K562 (cell line): ENCODE measurements around the gene VWA3B. TPM values are rescaled to one million over a fixed set of nuclear protein-coding genes. Genes with fewer than 3 reads are reported as not detected.

Source experiments
- ATAC-seq: fragments of 200-7000 bp; cut with Tn5 transposase; 3 replicates; pipeline ENCODE4 v1.9.1; 2020; ENCODE audit warnings: moderate library complexity
- BruUV-seq: library from RNA; stranded (reverse); fragments of 400-500 nt; replicated peaks from 2 replicates; lab custom pipeline; 2021; lab: Mats Ljungman, UMichigan
- CTCF ChIA-PET: fragments of 300-600 bp; formaldehyde crosslinking; extraction: SDS; loops from one replicate; lab custom pipeline; 2021; ENCODE audit warnings: low intra/inter-chr PET ratio; lab: Yijun Ruan, JAX
- POLR2A ChIA-PET: fragments of 300-600, 350-650 bp; sonication (Branson Sonifier 250); formaldehyde crosslinking; extraction: SDS; loops from one replicate; lab custom pipeline; 2021; ENCODE audit warnings: antibody characterized with exemption, inconsistent platforms; lab: Yijun Ruan, JAX
- DNase-seq, 4 experiments: peaks; one replicate each; pipeline versions ENCODE4 v3.0.0 to v3.0.0-alpha.2; 2011 to 2018; ENCODE audit warnings: low spot score in 3 of 4, mixed read lengths in 3 of 4; ENCODE audit errors: extremely low read depth in 1 of 4
- FAIRE-seq: peaks from 2 replicates; lab custom pipeline; 2011; peaks lifted over from hg19 to GRCh38; lab: Jason Lieb, UNC
- H2AFZ ChIP-seq: 2 replicates; pipeline ENCODE4 v1.6.0; 2011; ENCODE audit warnings: low read depth, low read length, control low read depth, inconsistent platforms
- H3K27ac ChIP-seq: fragments of 200-600 bp; 3 replicates; pipeline ENCODE4 v1.8.0; 2011; ENCODE audit warnings: low read depth, mild to moderate bottlenecking, control low read depth, inconsistent platforms, low read length, moderate library complexity, mixed read lengths; ENCODE audit errors: extremely low read depth
- H3K27me3 ChIP-seq, 2 experiments: fragments of 300-600 bp in 1 of 2; 2 replicates in 1 of 2; 3 replicates in 1 of 2; pipeline versions ENCODE4 v1.6.0 to v1.8.0; 2011; ENCODE audit warnings: inconsistent platforms in 2 of 2, low read length in 2 of 2, mild to moderate bottlenecking in 1 of 2, mixed read lengths in 1 of 2, moderate library complexity in 1 of 2; ENCODE audit not compliant: control insufficient read depth in 2 of 2, insufficient read depth in 2 of 2
- H3K36me3 ChIP-seq: fragments of 300-600 bp; 3 replicates; pipeline ENCODE4 v1.8.0; 2011; ENCODE audit warnings: mild to moderate bottlenecking, low read length, inconsistent platforms; ENCODE audit not compliant: control insufficient read depth, insufficient read depth
- H3K4me1 ChIP-seq, 2 experiments: fragments of 200-600 bp in 1 of 2; replicated peaks in 1 of 2; 2 replicates in 1 of 2; 3 replicates in 1 of 2; pipeline versions ENCODE4 v1.5.1 to v1.8.0; 2011; ENCODE audit warnings: inconsistent platforms in 2 of 2, low read length in 2 of 2, mild to moderate bottlenecking in 1 of 2, mixed read lengths in 1 of 2, moderate library complexity in 1 of 2; ENCODE audit not compliant: control insufficient read depth in 2 of 2, insufficient read depth in 2 of 2
- H3K4me2 ChIP-seq: 2 replicates; pipeline ENCODE4 v1.6.1; 2011; ENCODE audit warnings: low read length, control low read depth, inconsistent platforms, mixed read lengths; ENCODE audit not compliant: insufficient read depth
- H3K4me3 ChIP-seq: fragments of 200-600 bp; sonication (generic), shearing (Covaris generic); 2 replicates; pipeline ENCODE4 v1.5.1; 2016; ENCODE audit warnings: control low read depth, inconsistent platforms
- H3K79me2 ChIP-seq: fragments of 200-600 bp; 3 replicates; pipeline ENCODE4 v1.8.0; 2011; ENCODE audit warnings: low read length, inconsistent platforms; ENCODE audit not compliant: control insufficient read depth, insufficient read depth
- H3K9ac ChIP-seq, 2 experiments: 2 replicates each; pipeline versions ENCODE4 v1.6.0 to v1.6.1; 2011; ENCODE audit warnings: low read depth in 2 of 2, low read length in 2 of 2, control low read depth in 1 of 2, inconsistent platforms in 1 of 2, mild to moderate bottlenecking in 1 of 2, mixed read lengths in 1 of 2; ENCODE audit not compliant: insufficient read depth in 1 of 2
- H3K9me1 ChIP-seq: one replicate; pipeline ENCODE4 v1.6.0; 2011; ENCODE audit warnings: inconsistent platforms, mild to moderate bottlenecking, low read length, moderate library complexity; ENCODE audit not compliant: control insufficient read depth, insufficient read depth
- H3K9me3 ChIP-seq: replicated peaks from 2 replicates; pipeline ENCODE4 v1.5.1; 2011; ENCODE audit warnings: low read depth, low read length, inconsistent platforms; ENCODE audit not compliant: control insufficient read depth, insufficient read depth
- H4K20me1 ChIP-seq: replicated peaks from 2 replicates; pipeline ENCODE4 v1.6.1; 2011; ENCODE audit warnings: low read length, inconsistent platforms, mixed read lengths; ENCODE audit not compliant: control insufficient read depth, insufficient read depth
- ARID3A ChIP-seq: IDR thresholded peaks from 2 replicates; pipeline ENCODE4 v1.6.1; 2012; ENCODE audit warnings: low read depth, low read length, improper control_type of control experiment, borderline replicate concordance
- CTCF ChIP-seq, 3 experiments: IDR thresholded peaks in 2 of 3; conservative IDR thresholded peaks in 1 of 3; 2 replicates each; pipeline ENCODE4 v1.5.1; 2011 to 2012; ENCODE audit warnings: low read length in 3 of 3, mild to moderate bottlenecking in 3 of 3, control low read depth in 2 of 3, improper control_type of control experiment in 1 of 3, inconsistent platforms in 1 of 3, low read depth in 1 of 3, mixed read lengths in 1 of 3, moderate library complexity in 1 of 3; ENCODE audit not compliant: insufficient read depth in 2 of 3
- RAD21 ChIP-seq, 2 experiments: fragments of 250-450 bp in 1 of 2; fragments of 450-650 bp in 1 of 2; sonication (Bioruptor Pico) in 1 of 2; formaldehyde crosslinking in 1 of 2; IDR thresholded peaks in 1 of 2; conservative IDR thresholded peaks in 1 of 2; 2 replicates each; pipeline versions ENCODE4 v1.4.0 to v1.8.0; 2020 to 2022; ENCODE audit warnings: mild to moderate bottlenecking in 2 of 2, moderate library complexity in 1 of 2
- SMC3 ChIP-seq: conservative IDR thresholded peaks from 2 replicates; pipeline ENCODE4 v1.6.1; 2011; ENCODE audit warnings: low read depth, low read length, improper control_type of control experiment; ENCODE audit not compliant: insufficient read depth
- WGBS: fragments of 100-300 bp; shearing (Covaris generic); methylation state at CpG from one replicate; pipeline ENCODE4 v1.1.6; 2016; ENCODE audit warnings: low coverage, mixed read lengths; ENCODE audit not compliant: insufficient coverage; ENCODE audit errors: missing lambda C conversion rate; 5-methylcytosine and 5-hydroxymethylcytosine counted together
- in situ Hi-C: fragments of 300-500 bp; cut with MboI; formaldehyde crosslinking; loops from 4 replicates; pipeline ENCODE4 v1.15.0; 2018; ENCODE audit warnings: inconsistent platforms, mixed read lengths
- intact Hi-C: fragments of 100-400 bp; cut with micrococcal nuclease; formaldehyde crosslinking; loops from 2 replicates; pipeline ENCODE4 v1.14.2; 2022
- polyA plus RNA-seq, 8 experiments: library from polyadenylated mRNA; depleted of rRNA in 4 of 8; stranded (reverse) in 5 of 8; unstranded in 3 of 8; fragments of >200 nt; fragmentation: Nextera tagmentation in 2 of 8; fragmentation: Illumina TruSeq in 1 of 8; extraction: Ambion mirVana in 2 of 8; extraction: Trizol in 1 of 8; gene quantifications; 2 replicates each; pipeline versions ENCODE4 v1.2.1 to v1.2.3, GENCODE V29; 2011 to 2014; ENCODE audit warnings: inconsistent platforms in 1 of 8, missing spikeins in 1 of 8
- total RNA-seq, 7 experiments: library from RNA; depleted of rRNA in 6 of 7; stranded (reverse); fragments of >200 nt in 6 of 7; fragmentation: Illumina TruSeq in 2 of 7; extraction: Trizol in 2 of 7; gene quantifications; 2 replicates each; pipeline versions ENCODE4 v1.2.1 to v1.2.3, GENCODE V29; 2011 to 2021; ENCODE audit warnings: low replicate concordance in 1 of 7

Gene VWA3B
- total and polyA plus RNA-seq, 9 of the 15 experiments (the other 6 are each of a cell fraction or from before 2014, with no cell fraction given): not detected

- TF ChIP-seq ARID3A (no peak), CTCF (IDR thresholded peaks at IDR 0.05 in 2 of 3, conservative IDR thresholded peaks at IDR 0.05 in 1 of 3; ENCODE audit: insufficient read depth in 2 of 3, low read depth in 1 of 3, low read length in 3 of 3) (peak; percentile 25 to 40 (median 37); a peak in 3 of 6 replicates), SMC3 (0 out of 2 replicates have a peak, but pooled peaks have one; percentile 5), RAD21 (CRISPR knock-in tag; conservative IDR thresholded peaks at IDR 0.05 in 1 of 2, IDR thresholded peaks at IDR 0.05 in 1 of 2) (peak in 1 of 2 experiments; percentile 45; a peak in 2 of 4 replicates)
- no peaks in the 10 kb centered on the region for H3K9me1 ChIP-seq
- intact Hi-C loops (loop anchor here (5.0 kb wide), 1 partner anchor 91 kb away; no protein-coding TSS in a partner anchor), in situ Hi-C loops (no loop called here)
- no peak overlapping the region for H3K9ac ChIP-seq
- no peak overlapping the region for H3K4me3 ChIP-seq
- no peaks in the 10 kb centered on the region for H3K36me3 ChIP-seq
- no TSS peak for BruUV-seq
- no peak for FAIRE-seq
- ChIA-PET POLR2A (interaction anchor here (0.6 kb wide), 1 partner anchor 10 kb away, joined by 3 read pairs; no protein-coding TSS in a partner anchor), CTCF (no interaction called here)
- WGBS: 6% methylated on average over 9 of the region's 9 CpGs
- no peaks in the 10 kb centered on the region for H3K79me2 ChIP-seq
- peaks cover 14 to 29% of the 10 kb centered on the region in 2 experiments; a peak in 4 of 5 replicates for H3K27me3 ChIP-seq
- H3K9me3 ChIP-seq: no peaks in the 10 kb centered on the region
- H4K20me1 ChIP-seq: no peaks in the 10 kb centered on the region
- no peaks in the 10 kb centered on the region for H3K4me1 ChIP-seq
- H3K4me2 ChIP-seq: no peak overlapping the region
- DNase-seq: peak in 2 of 4 experiments; percentile 9 to 21
- H2AFZ ChIP-seq: no peak overlapping the region
- no peak overlapping the region for H3K27ac ChIP-seq
- peak; percentile 81 for ATAC-seq
Measured at GRCh38 chr2:98295721-98296414, 208.9 kb downstream of the VWA3B start.
